Activated B cell treated with CpG ODN at 0.5 μM for 24 hours (primary cell): Measurements from ENCODE around the gene PTPRT. TPM values are rescaled to one million over a fixed set of nuclear protein-coding genes. Genes with fewer than 3 reads are reported as not detected.

Experiments
- ATAC-seq: fragments of 200-7000 bp; cut with Tn5 transposase; one replicate; pipeline ENCODE4 v1.10.0; 2021; ENCODE audit warnings: low read depth, mild to moderate bottlenecking, moderate library complexity
- CTCF ChIA-PET: fragments of 350-600 bp; sonication (Branson Sonifier 250); formaldehyde crosslinking; loops from one replicate; lab custom pipeline; 2021; ENCODE audit warnings: antibody characterized with exemption; lab: Charles Lee
- POLR2A ChIA-PET: fragments of 350-600 bp; sonication (Branson Sonifier 250); formaldehyde crosslinking; loops from one replicate; lab custom pipeline; 2021; ENCODE audit warnings: antibody characterized with exemption; lab: Charles Lee
- DNase-seq: peaks from one replicate; pipeline ENCODE4 v3.0.0; 2022
- H3K27ac Mint-ChIP-seq: one replicate; pipeline ENCODE4 v1.8.0; 2020; ENCODE audit warnings: mixed read lengths
- H3K27me3 Mint-ChIP-seq: one replicate; pipeline ENCODE4 v1.8.0; 2021; ENCODE audit warnings: mixed read lengths
- H3K36me3 Mint-ChIP-seq: one replicate; pipeline ENCODE4 v1.8.0; 2021; ENCODE audit warnings: low read depth, mixed read lengths
- H3K4me1 Mint-ChIP-seq: one replicate; pipeline ENCODE4 v1.8.0; 2021; ENCODE audit warnings: mixed read lengths
- H3K4me3 Mint-ChIP-seq: one replicate; pipeline ENCODE4 v1.8.0; 2020; ENCODE audit warnings: mild to moderate bottlenecking, mixed read lengths
- H3K9me3 Mint-ChIP-seq: one replicate; pipeline ENCODE4 v1.8.0; 2020; ENCODE audit warnings: mixed read lengths
- CTCF ChIP-seq: fragments of 200-600 bp; IDR thresholded peaks from one replicate; pipeline ENCODE4 v1.8.0; 2022; ENCODE audit warnings: antibody characterized with exemption, mild to moderate bottlenecking
- intact Hi-C: fragments of 100-400 bp; cut with micrococcal nuclease; formaldehyde crosslinking; loops from one replicate; pipeline ENCODE4 v1.15.1; 2024
- total RNA-seq: library from RNA; stranded (reverse); gene quantifications from 2 replicates; pipeline ENCODE4 v1.2.3, GENCODE V29; 2022

The PTPRT gene
- total RNA-seq, 1 donor from 2014 or later: not detected

GRCh38 chr20:42370075-42370474 is 819.6 kb downstream of the PTPRT start:
- Mint-ChIP-seq H3K27ac (no peak overlapping the region), H3K9me3 (no peaks in the 10 kb centered on the region), H3K27me3 (no peaks in the 10 kb centered on the region), H3K4me1 (no peaks in the 10 kb centered on the region), H3K4me3 (no peak overlapping the region), H3K36me3 (no peaks in the 10 kb centered on the region)
- ATAC-seq (no peak), DNase-seq (no peak)
- no peak for TF ChIP-seq CTCF
- CTCF ChIA-PET: no interaction called here
- intact Hi-C loops: no loop called here
- POLR2A ChIA-PET: no interaction called here

GRCh38 chr20:42368910-42369309 is 820.8 kb downstream of the PTPRT start:
- no peak overlapping the region for H3K4me3 Mint-ChIP-seq

GRCh38 chr20:42366626-42367025 is 823.1 kb downstream of the PTPRT start:
- Mint-ChIP-seq H3K27ac (no peak overlapping the region), H3K4me1 (no peaks in the 10 kb centered on the region), H3K9me3 (no peaks in the 10 kb centered on the region), H3K36me3 (no peaks in the 10 kb centered on the region), H3K27me3 (no peaks in the 10 kb centered on the region), H3K4me3 (no peak overlapping the region)
- POLR2A ChIA-PET: no interaction called here
- DNase-seq (no peak), ATAC-seq (no peak)
- CTCF ChIA-PET: no interaction called here
- intact Hi-C loops: no loop called here
- TF ChIP-seq CTCF: no peak

More at GRCh38 chr20:42368910-42369309, 820.8 kb downstream of the PTPRT start:
- Mint-ChIP-seq H3K4me1 (no peaks in the 10 kb centered on the region), H3K27me3 (no peaks in the 10 kb centered on the region), H3K9me3 (no peaks in the 10 kb centered on the region), H3K36me3 (no peaks in the 10 kb centered on the region), H3K27ac (no peak overlapping the region)
- TF ChIP-seq CTCF: no peak
- intact Hi-C loops: no loop called here
- CTCF ChIA-PET: no interaction called here
- POLR2A ChIA-PET: no interaction called here
- DNase-seq (no peak), ATAC-seq (no peak)

GRCh38 chr20:42364446-42364845 is 825.3 kb downstream of the PTPRT start:
- H3K27me3 Mint-ChIP-seq: no peaks in the 10 kb centered on the region
- no peaks in the 10 kb centered on the region for H3K36me3 Mint-ChIP-seq
- DNase-seq (no peak), ATAC-seq (no peak)
- ChIA-PET POLR2A (no interaction called here), CTCF (no interaction called here)
- no peaks in the 10 kb centered on the region for H3K4me1 Mint-ChIP-seq
- intact Hi-C loops: no loop called here
- no peaks in the 10 kb centered on the region for H3K9me3 Mint-ChIP-seq
- no peak for TF ChIP-seq CTCF
- no peak overlapping the region for H3K4me3 Mint-ChIP-seq
- no peak overlapping the region for H3K27ac Mint-ChIP-seq

GRCh38 chr20:42361402-42361970 is 828.2 kb downstream of the PTPRT start:
- POLR2A ChIA-PET: no interaction called here
- H3K9me3 Mint-ChIP-seq: no peaks in the 10 kb centered on the region
- H3K27ac Mint-ChIP-seq: no peak overlapping the region
- no peaks in the 10 kb centered on the region for H3K4me1 Mint-ChIP-seq
- H3K4me3 Mint-ChIP-seq: no peak overlapping the region
- no peak for TF ChIP-seq CTCF
- no peaks in the 10 kb centered on the region for H3K27me3 Mint-ChIP-seq
- intact Hi-C loops: no loop called here
- H3K36me3 Mint-ChIP-seq: no peaks in the 10 kb centered on the region
- no peak for ATAC-seq
- CTCF ChIA-PET: no interaction called here
- DNase-seq: no peak
